GM12878 (cell line): Measurements from ENCODE around the gene PRTN3. TPM values are rescaled to one million over a fixed set of nuclear protein-coding genes. Genes with fewer than 3 reads are reported as not detected.

ENCODE experiments used
- ATAC-seq: fragments of 200-7000 bp; cut with Tn5 transposase; 3 replicates; pipeline ENCODE4 v1.9.1; 2020; ENCODE audit warnings: mild to moderate bottlenecking, moderate library complexity
- BruUV-seq: library from RNA; stranded (reverse); fragments of 400-500 nt; replicated peaks from 2 replicates; lab custom pipeline; 2021; lab: Mats Ljungman, UMichigan
- CTCF ChIA-PET: fragments of 300-600 bp; sonication (Branson Sonifier 250); formaldehyde crosslinking; extraction: SDS; loops from one replicate; lab custom pipeline; 2021; ENCODE audit warnings: inconsistent platforms; lab: Yijun Ruan, JAX
- POLR2A ChIA-PET: fragments of 350-600 bp; formaldehyde crosslinking; extraction: SDS; loops from one replicate; lab custom pipeline; 2021; ENCODE audit warnings: inconsistent platforms; lab: Charles Lee
- RAD21 ChIA-PET: fragments of 300-600 bp; sonication (Branson Sonifier 250); formaldehyde crosslinking; loops from one replicate; lab custom pipeline; 2023; ENCODE audit warnings: antibody characterized with exemption; ENCODE audit not compliant: unreplicated experiment; lab: Charles Lee
- SMC1A ChIA-PET: fragments of 300-600 bp; sonication (Branson Sonifier 250); formaldehyde crosslinking; loops from one replicate; lab custom pipeline; 2023; ENCODE audit not compliant: unreplicated experiment, uncharacterized antibody; lab: Charles Lee
- DNase-seq: peaks from one replicate; pipeline ENCODE4 v3.0.0-alpha.2; 2011; ENCODE audit warnings: low read depth, low spot score
- FAIRE-seq: peaks from 3 replicates; lab custom pipeline; 2011; peaks lifted over from hg19 to GRCh38; lab: Jason Lieb, UNC
- H2AFZ ChIP-seq: 2 replicates; pipeline ENCODE4 v1.6.0; 2011; ENCODE audit warnings: low read depth, low read length, control low read depth; ENCODE audit not compliant: control insufficient read depth
- H3K27ac ChIP-seq: 2 replicates; pipeline ENCODE4 v1.5.1; 2011; ENCODE audit warnings: control low read depth; ENCODE audit not compliant: control insufficient read depth, insufficient read depth
- H3K27me3 ChIP-seq, 2 experiments: replicated peaks in 1 of 2; 2 replicates each; pipeline versions ENCODE4 v1.6.0 to v1.6.1; 2011; ENCODE audit warnings: low read length in 1 of 2; ENCODE audit not compliant: control insufficient read depth in 2 of 2, insufficient read depth in 2 of 2
- H3K36me3 ChIP-seq, 2 experiments: 2 replicates each; pipeline ENCODE4 v1.5.1; 2011; ENCODE audit warnings: low read length in 1 of 2; ENCODE audit not compliant: control insufficient read depth in 2 of 2, insufficient read depth in 2 of 2
- H3K4me1 ChIP-seq: 2 replicates; pipeline ENCODE4 v1.6.1; 2011; ENCODE audit warnings: mild to moderate bottlenecking, low read length, moderate library complexity, mixed read lengths; ENCODE audit not compliant: control insufficient read depth, insufficient read depth
- H3K4me2 ChIP-seq: 2 replicates; pipeline ENCODE4 v1.6.0; 2011; ENCODE audit warnings: control low read depth; ENCODE audit not compliant: control insufficient read depth, insufficient read depth
- H3K4me3 ChIP-seq: fragments of 200-600 bp; sonication (generic); 2 replicates; pipeline ENCODE4 v1.5.1; 2016
- H3K79me2 ChIP-seq: 2 replicates; pipeline ENCODE4 v1.6.0; 2011; ENCODE audit warnings: low read length; ENCODE audit not compliant: control insufficient read depth, insufficient read depth
- H3K9ac ChIP-seq: 2 replicates; pipeline ENCODE4 v1.8.0; 2011; ENCODE audit warnings: low read length, control low read depth, mixed read lengths; ENCODE audit not compliant: control insufficient read depth, insufficient read depth
- H3K9me3 ChIP-seq: replicated peaks from 3 replicates; pipeline ENCODE4 v1.5.1; 2011; ENCODE audit warnings: mild to moderate bottlenecking, low read length; ENCODE audit not compliant: control insufficient read depth, insufficient read depth
- H4K20me1 ChIP-seq: 2 replicates; pipeline ENCODE4 v1.6.0; 2011; ENCODE audit not compliant: control insufficient read depth, insufficient read depth
- KAT2A ChIP-seq: conservative IDR thresholded peaks from 2 replicates; pipeline ENCODE4 v1.6.1; 2011; ENCODE audit warnings: low read depth, low read length; ENCODE audit not compliant: control insufficient read depth
- TCF3 ChIP-seq: IDR thresholded peaks from 2 replicates; pipeline ENCODE4 v1.6.1; 2012; ENCODE audit warnings: low read depth, mild to moderate bottlenecking, low read length, borderline replicate concordance; ENCODE audit not compliant: insufficient read depth
- WGBS: methylation state at CpG from one replicate; pipeline ENCODE4 v1.1.6; 2016; ENCODE audit warnings: low lambda C conversion rate; ENCODE audit not compliant: insufficient replicate concordance, insufficient coverage; ENCODE audit errors: missing lambda C conversion rate; 5-methylcytosine and 5-hydroxymethylcytosine counted together
- in situ Hi-C: fragments of 300-500 bp; cut with MboI; formaldehyde crosslinking; loops from 9 replicates; pipeline ENCODE4 v1.14.3; 2018; ENCODE audit warnings: mixed read lengths
- intact Hi-C: fragments of 100-400 bp; cut with micrococcal nuclease; formaldehyde crosslinking; loops from one replicate; pipeline ENCODE4 v1.14.2; 2022; ENCODE audit not compliant: unreplicated experiment
- polyA plus RNA-seq, 11 experiments: library from polyadenylated mRNA; depleted of rRNA in 4 of 11; unstranded in 6 of 11; stranded (reverse) in 5 of 11; fragments of >200 nt; fragmentation: Nextera tagmentation in 4 of 11; fragmentation: Illumina TruSeq in 1 of 11; extraction: Ambion mirVana in 4 of 11; extraction: Trizol in 1 of 11; gene quantifications; 1 replicate in 1 of 11; 2 replicates in 10 of 11; pipeline versions ENCODE4 v1.2.1 to v1.2.3, GENCODE V29; 2011 to 2016; ENCODE audit warnings: inconsistent platforms in 2 of 11, missing spikeins in 2 of 11, low read depth in 1 of 11
- total RNA-seq, 4 experiments: library from RNA; depleted of rRNA in 3 of 4; stranded (reverse); fragments of >200 nt in 3 of 4; fragmentation: Illumina TruSeq in 1 of 4; extraction: Trizol in 1 of 4; gene quantifications; 2 replicates each; pipeline versions ENCODE4 v1.2.1 to v1.2.3, GENCODE V29; 2013 to 2021
- TF ChIP-seq, protein P1 (sequence below): IDR thresholded peaks from 2 replicates; pipeline ENCODE4 v1.6.1; 2011; ENCODE audit warnings: mild to moderate bottlenecking, low read depth, low read length, moderate library complexity; ENCODE audit not compliant: insufficient replicate concordance
- TF ChIP-seq, protein P2 (sequence below): fragments of 450-650 bp; IDR thresholded peaks from 2 replicates; pipeline ENCODE4 v1.6.1; 2017; ENCODE audit warnings: mild to moderate bottlenecking

The PRTN3 gene
- total and polyA plus RNA-seq, 10 of the 15 experiments (the other 5 are each of a cell fraction or from before 2014, with no cell fraction given), result 0.08 TPM; not detected in 9

DNA sequence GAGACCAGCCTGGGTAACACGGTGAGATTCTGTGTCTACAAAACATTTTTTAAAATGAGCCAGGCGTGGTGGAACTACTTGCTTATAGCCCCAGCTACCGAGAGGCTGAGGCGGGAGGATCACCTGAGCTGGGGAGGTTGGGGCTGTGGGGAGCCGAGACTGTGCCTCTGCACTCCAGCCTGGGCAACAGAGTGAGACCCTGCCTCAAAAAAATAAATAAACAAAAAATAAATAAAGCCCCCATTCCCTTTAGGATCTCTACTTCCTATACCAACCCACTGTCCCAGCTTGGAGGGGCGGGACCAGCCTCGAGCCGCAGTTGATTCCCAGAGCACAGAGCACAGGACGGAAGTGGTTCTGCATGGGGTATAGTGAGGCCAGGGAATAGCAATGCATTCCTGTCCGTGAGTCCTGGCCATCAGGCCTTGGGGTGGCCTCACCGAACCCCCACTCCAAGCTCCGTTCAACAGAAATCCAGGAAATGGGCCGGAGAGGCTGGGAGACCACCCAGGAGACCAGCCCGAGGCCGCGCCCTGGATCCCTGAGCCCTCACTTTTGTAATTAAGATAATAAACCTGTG lies 48.4 kb upstream of the PRTN3 start:
- Histone ChIP-seq H3K9me3 (no peaks in the 10 kb centered on the region), H3K4me1 (no peaks in the 10 kb centered on the region), H3K79me2 (no peaks in the 10 kb centered on the region; the same call in 1 of the 2 replicates), H3K4me3 (no peak overlapping the region), H3K27ac (no peak overlapping the region), H3K4me2 (no peak overlapping the region), H3K27me3 (no peaks in the 10 kb centered on the region; a peak in 1 of 4 replicates), H2AFZ (no peak overlapping the region), H3K36me3 (no peaks in the 10 kb centered on the region), H4K20me1 (no peaks in the 10 kb centered on the region), H3K9ac (no peak overlapping the region)
- ChIA-PET RAD21 (no interaction called here), SMC1A (no interaction called here), CTCF (no interaction called here), POLR2A (interaction anchor here (0.9 kb wide), 1 partner anchor 274 kb away, joined by 3 read pairs; the partner anchor contains the start of gene ARHGAP45)
- ATAC-seq (no peak), FAIRE-seq (no peak), DNase-seq (no peak)
- 57% methylated on average over 16 of the region's 16 CpGs for WGBS
- TF ChIP-seq TCF3 (no peak), KAT2A (no peak)
- TF ChIP-seq, protein P1, sequence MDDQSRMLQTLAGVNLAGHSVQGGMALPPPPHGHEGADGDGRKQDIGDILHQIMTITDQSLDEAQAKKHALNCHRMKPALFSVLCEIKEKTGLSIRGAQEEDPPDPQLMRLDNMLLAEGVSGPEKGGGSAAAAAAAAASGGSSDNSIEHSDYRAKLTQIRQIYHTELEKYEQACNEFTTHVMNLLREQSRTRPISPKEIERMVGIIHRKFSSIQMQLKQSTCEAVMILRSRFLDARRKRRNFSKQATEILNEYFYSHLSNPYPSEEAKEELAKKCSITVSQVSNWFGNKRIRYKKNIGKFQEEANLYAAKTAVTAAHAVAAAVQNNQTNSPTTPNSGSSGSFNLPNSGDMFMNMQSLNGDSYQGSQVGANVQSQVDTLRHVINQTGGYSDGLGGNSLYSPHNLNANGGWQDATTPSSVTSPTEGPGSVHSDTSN, result no peak
- TF ChIP-seq, protein P2, sequence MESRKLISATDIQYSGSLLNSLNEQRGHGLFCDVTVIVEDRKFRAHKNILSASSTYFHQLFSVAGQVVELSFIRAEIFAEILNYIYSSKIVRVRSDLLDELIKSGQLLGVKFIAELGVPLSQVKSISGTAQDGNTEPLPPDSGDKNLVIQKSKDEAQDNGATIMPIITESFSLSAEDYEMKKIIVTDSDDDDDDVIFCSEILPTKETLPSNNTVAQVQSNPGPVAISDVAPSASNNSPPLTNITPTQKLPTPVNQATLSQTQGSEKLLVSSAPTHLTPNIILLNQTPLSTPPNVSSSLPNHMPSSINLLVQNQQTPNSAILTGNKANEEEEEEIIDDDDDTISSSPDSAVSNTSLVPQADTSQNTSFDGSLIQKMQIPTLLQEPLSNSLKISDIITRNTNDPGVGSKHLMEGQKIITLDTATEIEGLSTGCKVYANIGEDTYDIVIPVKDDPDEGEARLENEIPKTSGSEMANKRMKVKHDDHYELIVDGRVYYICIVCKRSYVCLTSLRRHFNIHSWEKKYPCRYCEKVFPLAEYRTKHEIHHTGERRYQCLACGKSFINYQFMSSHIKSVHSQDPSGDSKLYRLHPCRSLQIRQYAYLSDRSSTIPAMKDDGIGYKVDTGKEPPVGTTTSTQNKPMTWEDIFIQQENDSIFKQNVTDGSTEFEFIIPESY, result no peak
- BruUV-seq, result no TSS peak
- in situ Hi-C loops (no loop called here), intact Hi-C loops (no loop called here)
